Lung (tissue), 12 donors: Measurements from ENCODE around the gene MYO10. TPM values are rescaled to one million over a fixed set of nuclear protein-coding genes. Genes with fewer than 3 reads are reported as not detected.

Experiments
- ATAC-seq: fragments of 200-7000 bp; cut with Tn5 transposase; one replicate; pipeline ENCODE4 v1.9.1; 2020; ENCODE audit warnings: moderate number of reproducible peaks; ENCODE audit not compliant: insufficient read depth, low FRiP score
- DNase-seq, 3 donors: peaks; one replicate each; pipeline ENCODE4 v3.0.0-alpha.2; 2013 to 2017
- H3K27ac ChIP-seq, 2 donors: one replicate each; pipeline ENCODE4 v1.5.1; 2013; ENCODE audit warnings: mild to moderate bottlenecking in 2 of 2, moderate library complexity in 2 of 2, control low read depth in 1 of 2, inconsistent platforms in 1 of 2, low read depth in 1 of 2, low read length in 1 of 2
- H3K27me3 ChIP-seq, 3 donors: one replicate each; pipeline ENCODE4 v1.5.1; 2013; ENCODE audit warnings: low read length in 2 of 3; ENCODE audit not compliant: control insufficient read depth in 3 of 3, insufficient read depth in 3 of 3
- H3K36me3 ChIP-seq, 4 donors: one replicate each; pipeline ENCODE4 v1.5.1; 2013; ENCODE audit warnings: low read length in 4 of 4, mild to moderate bottlenecking in 1 of 4, moderate library complexity in 1 of 4; ENCODE audit not compliant: control insufficient read depth in 4 of 4, insufficient read depth in 4 of 4
- H3K4me1 ChIP-seq, 5 donors: one replicate each; pipeline ENCODE4 v1.5.1; 2013; ENCODE audit warnings: low read length in 5 of 5, mild to moderate bottlenecking in 2 of 5, moderate library complexity in 1 of 5; ENCODE audit not compliant: control insufficient read depth in 5 of 5, insufficient read depth in 5 of 5
- H3K4me3 ChIP-seq: one replicate; pipeline ENCODE4 v1.5.1; 2013; ENCODE audit warnings: mild to moderate bottlenecking, control low read depth, moderate library complexity
- H3K9ac ChIP-seq, 2 donors: one replicate each; pipeline ENCODE4 v1.5.1; 2013; ENCODE audit warnings: low read length in 2 of 2, control low read depth in 1 of 2; ENCODE audit not compliant: insufficient read depth in 1 of 2
- H3K9me3 ChIP-seq, 4 donors: one replicate each; pipeline ENCODE4 v1.5.1; 2013; ENCODE audit warnings: low read length in 3 of 4, mild to moderate bottlenecking in 1 of 4, moderate library complexity in 1 of 4; ENCODE audit not compliant: control insufficient read depth in 4 of 4, insufficient read depth in 3 of 4
- WGBS, 2 donors: extraction: QIAGEN DNeasy Blood & Tissue Kit; methylation state at CpG; one replicate each; pipeline ENCODE4 v1.1.7; 2013; 5-methylcytosine and 5-hydroxymethylcytosine counted together
- polyA plus RNA-seq, 2 donors: library from polyadenylated mRNA; stranded (reverse); fragments of 200-250 nt; gene quantifications; one replicate each; pipeline ENCODE4 v1.2.1, GENCODE V29; 2013
- total RNA-seq, 2 donors: library from RNA; depleted of rRNA in 1 of 2; stranded (reverse); fragments of >200 nt in 1 of 2; gene quantifications; one replicate each; pipeline ENCODE4 v1.2.1, GENCODE V29; 2014 to 2021
- TF ChIP-seq, protein P1 (sequence below): IDR thresholded peaks from 2 replicates; pipeline ENCODE4 v1.5.1; 2012; ENCODE audit warnings: mild to moderate bottlenecking; ENCODE audit errors: control extremely low read depth, extremely low read depth
- donor health status: control.
- donor health status: control.
- donor health status: Bipolar disorder and iron deficiency.
- donor health status: healthy.
- donor health status: DM: yes; HTN: yes; CAD: no.

MYO10 gene
- total and polyA plus RNA-seq, 4 donors = 10.6 to 71.5 (median 28.2) TPM

DNA sequence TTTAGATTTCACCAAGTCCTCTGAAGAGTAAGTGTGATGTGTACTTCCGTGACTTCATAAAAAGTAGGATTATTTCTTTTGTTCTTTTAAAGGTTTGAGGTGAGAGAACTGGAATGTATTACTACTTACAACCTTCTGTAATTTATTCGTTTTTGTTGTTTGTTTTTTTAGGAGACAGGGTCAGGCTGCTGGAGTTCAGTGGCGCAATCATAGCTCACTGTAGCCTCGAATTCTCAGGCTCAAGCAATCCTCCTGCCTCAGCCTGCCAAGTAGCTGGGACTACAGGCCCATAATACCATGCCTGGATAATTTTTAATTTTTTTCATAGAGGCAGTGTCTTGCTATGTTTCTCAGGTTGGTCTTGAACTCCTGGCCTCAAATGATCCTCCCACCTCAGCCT is 251.0 kb downstream of the MYO10 start:
- H3K9me3 ChIP-seq = no peaks in the 10 kb centered on the region
- no peak for ATAC-seq
- peaks cover 0 to 63% (median 37%) of the 10 kb centered on the region in 4 donors for H3K36me3 ChIP-seq
- no peaks in the 10 kb centered on the region for H3K4me1 ChIP-seq
- H3K9ac ChIP-seq = no peak overlapping the region
- TF ChIP-seq, protein P1, sequence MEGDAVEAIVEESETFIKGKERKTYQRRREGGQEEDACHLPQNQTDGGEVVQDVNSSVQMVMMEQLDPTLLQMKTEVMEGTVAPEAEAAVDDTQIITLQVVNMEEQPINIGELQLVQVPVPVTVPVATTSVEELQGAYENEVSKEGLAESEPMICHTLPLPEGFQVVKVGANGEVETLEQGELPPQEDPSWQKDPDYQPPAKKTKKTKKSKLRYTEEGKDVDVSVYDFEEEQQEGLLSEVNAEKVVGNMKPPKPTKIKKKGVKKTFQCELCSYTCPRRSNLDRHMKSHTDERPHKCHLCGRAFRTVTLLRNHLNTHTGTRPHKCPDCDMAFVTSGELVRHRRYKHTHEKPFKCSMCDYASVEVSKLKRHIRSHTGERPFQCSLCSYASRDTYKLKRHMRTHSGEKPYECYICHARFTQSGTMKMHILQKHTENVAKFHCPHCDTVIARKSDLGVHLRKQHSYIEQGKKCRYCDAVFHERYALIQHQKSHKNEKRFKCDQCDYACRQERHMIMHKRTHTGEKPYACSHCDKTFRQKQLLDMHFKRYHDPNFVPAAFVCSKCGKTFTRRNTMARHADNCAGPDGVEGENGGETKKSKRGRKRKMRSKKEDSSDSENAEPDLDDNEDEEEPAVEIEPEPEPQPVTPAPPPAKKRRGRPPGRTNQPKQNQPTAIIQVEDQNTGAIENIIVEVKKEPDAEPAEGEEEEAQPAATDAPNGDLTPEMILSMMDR = no peak
- DNase-seq = no peak
- H3K4me3 ChIP-seq = no peak overlapping the region
- 81 to 85% methylated on average over 4 of the region's 4 CpGs for WGBS, 2 donors
- H3K27ac ChIP-seq = no peak overlapping the region
- no peaks in the 10 kb centered on the region for H3K27me3 ChIP-seq

DNA sequence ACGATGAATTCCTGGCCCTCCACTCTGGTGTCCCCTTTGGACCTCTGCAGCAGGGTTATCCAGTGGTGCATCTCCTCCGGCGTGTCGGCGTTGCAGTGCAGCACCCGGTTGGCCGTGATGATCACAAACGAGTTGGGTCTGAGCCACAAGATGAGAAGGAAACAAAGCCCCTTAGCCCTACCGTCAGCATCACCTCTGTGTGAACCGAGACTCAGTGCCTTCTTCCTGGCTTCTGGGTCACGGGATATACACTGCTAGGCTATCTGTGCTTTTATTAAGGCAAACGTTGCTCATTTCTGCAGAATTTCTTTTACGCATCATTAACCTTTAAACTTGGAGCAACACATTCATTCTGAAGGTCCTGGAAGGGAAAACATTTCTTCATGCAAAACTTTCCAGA is 254.2 kb downstream of the MYO10 start:
- H3K4me1 ChIP-seq = no peaks in the 10 kb centered on the region
- DNase-seq (no peak), ATAC-seq (no peak)
- H3K27ac ChIP-seq = no peak overlapping the region
- peaks cover 0 to 71% (median 45%) of the 10 kb centered on the region in 4 donors for H3K36me3 ChIP-seq
- no peak overlapping the region for H3K9ac ChIP-seq
- WGBS, 2 donors = 83 to 89% methylated on average over 13 of the region's 13 CpGs
- H3K4me3 ChIP-seq = no peak overlapping the region
- no peaks in the 10 kb centered on the region for H3K27me3 ChIP-seq
- H3K9me3 ChIP-seq = no peaks in the 10 kb centered on the region
- TF ChIP-seq, protein P1 = no peak

DNA sequence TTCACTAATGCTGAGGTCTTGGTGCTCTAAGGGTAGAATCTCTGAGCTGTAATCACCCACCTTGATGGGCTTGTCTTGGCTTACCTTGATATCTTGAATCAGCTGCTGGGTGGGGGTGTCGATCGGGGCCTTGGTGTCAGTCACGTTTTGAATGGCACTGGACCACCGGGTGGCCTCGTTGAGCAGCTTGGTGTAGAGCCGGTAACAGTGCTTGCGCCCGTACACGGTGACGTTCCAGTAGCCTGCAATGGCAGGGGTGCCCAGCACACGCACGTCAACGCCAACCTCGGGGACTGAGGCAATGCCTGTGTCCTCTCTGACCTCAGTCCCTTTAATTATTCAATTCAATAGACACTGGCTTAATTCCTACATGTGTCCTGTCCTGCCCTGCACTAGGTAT is 256.2 kb downstream of the MYO10 start:
- no peak overlapping the region for H3K27ac ChIP-seq
- WGBS, 2 donors = 88 to 91% methylated on average over 14 of the region's 14 CpGs
- H3K36me3 ChIP-seq = peaks cover 0 to 74% (median 45%) of the 10 kb centered on the region in 4 donors
- DNase-seq (no peak), ATAC-seq (no peak)
- no peaks in the 10 kb centered on the region for H3K9me3 ChIP-seq
- TF ChIP-seq, protein P1 = no peak
- H3K4me1 ChIP-seq = no peaks in the 10 kb centered on the region
- no peak overlapping the region for H3K9ac ChIP-seq
- H3K4me3 ChIP-seq = no peak overlapping the region
- no peaks in the 10 kb centered on the region for H3K27me3 ChIP-seq

DNA sequence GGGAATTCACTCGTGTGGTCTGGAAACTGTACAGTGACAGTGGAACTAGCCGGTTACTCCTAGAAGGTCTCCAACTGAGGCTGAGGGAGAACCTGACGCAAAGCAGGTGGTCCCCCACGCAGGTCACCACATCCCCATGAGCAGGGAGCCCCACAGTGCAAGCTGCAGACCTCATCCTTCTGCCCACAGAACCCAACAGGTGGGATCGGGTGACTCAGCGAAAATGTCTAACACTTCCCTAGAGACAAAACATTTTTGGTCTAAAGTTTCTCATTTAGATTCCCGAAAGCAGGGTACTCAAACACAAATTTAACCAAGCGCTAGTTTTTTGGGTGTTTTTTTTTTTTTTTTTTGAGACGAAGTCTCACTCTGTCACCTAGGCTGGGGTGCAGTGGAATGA is 256.9 kb downstream of the MYO10 start:
- TF ChIP-seq, protein P1 = no peak
- 86 to 88% methylated on average over 9 of the region's 9 CpGs for WGBS, 2 donors
- no peak for DNase-seq
- H3K36me3 ChIP-seq = peaks cover 0 to 73% (median 48%) of the 10 kb centered on the region in 4 donors
- no peak overlapping the region for H3K9ac ChIP-seq
- H3K27ac ChIP-seq = no peak overlapping the region
- ATAC-seq = no peak
- no peaks in the 10 kb centered on the region for H3K4me1 ChIP-seq
- no peak overlapping the region for H3K4me3 ChIP-seq
- H3K27me3 ChIP-seq = no peaks in the 10 kb centered on the region
- no peaks in the 10 kb centered on the region for H3K9me3 ChIP-seq
